GM12878 (cell line): ENCODE measurements around the gene BCL2L12. TPM values are rescaled to one million over a fixed set of nuclear protein-coding genes. Genes with fewer than 3 reads are reported as not detected.

ENCODE experiments used
- ATF2 ChIP-seq: IDR thresholded peaks from 2 replicates; pipeline ENCODE4 v1.6.1; 2012; ENCODE audit warnings: low read length, inconsistent platforms
- BACH1 ChIP-seq: fragments of 450-650 bp; IDR thresholded peaks from 2 replicates; pipeline ENCODE4 v1.6.1; 2017; ENCODE audit warnings: mild to moderate bottlenecking, borderline replicate concordance
- BHLHE40 ChIP-seq, 2 experiments: fragments of 450-650 bp in 1 of 2; IDR thresholded peaks; 2 replicates each; pipeline ENCODE4 v1.6.1; 2011 to 2017; ENCODE audit warnings: low read depth in 2 of 2, borderline replicate concordance in 1 of 2, improper control_type of control experiment in 1 of 2, low read length in 1 of 2, mild to moderate bottlenecking in 1 of 2
- BMI1 ChIP-seq: fragments of 450-650 bp; IDR thresholded peaks from 2 replicates; pipeline ENCODE4 v1.6.1; 2016; ENCODE audit warnings: mild to moderate bottlenecking, moderate library complexity, borderline replicate concordance
- CHD1 ChIP-seq: IDR thresholded peaks from 2 replicates; pipeline ENCODE4 v1.6.1; 2012; ENCODE audit warnings: low read depth, low read length, improper control_type of control experiment
- HDGF ChIP-seq: fragments of 450-650 bp; IDR thresholded peaks from 2 replicates; pipeline ENCODE4 v1.6.1; 2016; ENCODE audit warnings: antibody characterized with exemption
- IKZF2 ChIP-seq, 2 experiments: fragments of 450-650 bp; IDR thresholded peaks; 2 replicates each; pipeline ENCODE4 v1.6.1; 2017; ENCODE audit warnings: mild to moderate bottlenecking in 2 of 2, moderate library complexity in 2 of 2
- MTA2 ChIP-seq: fragments of 450-650 bp; IDR thresholded peaks from 2 replicates; pipeline ENCODE4 v1.6.1; 2016; ENCODE audit warnings: low read depth, mild to moderate bottlenecking, moderate library complexity
- NKRF ChIP-seq: fragments of 450-650 bp; conservative IDR thresholded peaks from 2 replicates; pipeline ENCODE4 v1.6.1; 2017; ENCODE audit warnings: mild to moderate bottlenecking, moderate library complexity
- NR2F1 ChIP-seq: fragments of 450-650 bp; conservative IDR thresholded peaks from 2 replicates; pipeline ENCODE4 v1.6.1; 2017; ENCODE audit warnings: mild to moderate bottlenecking
- NRF1 ChIP-seq: conservative IDR thresholded peaks from 2 replicates; pipeline ENCODE4 v1.6.1; 2011; ENCODE audit warnings: mild to moderate bottlenecking, low read depth, low read length, improper control_type of control experiment
- POLR2A ChIP-seq: IDR thresholded peaks from 2 replicates; pipeline ENCODE4 v1.6.1; 2011; ENCODE audit warnings: low read depth, mild to moderate bottlenecking, low read length
- POLR2AphosphoS5 ChIP-seq: IDR thresholded peaks from 2 replicates; pipeline ENCODE4 v1.6.1; 2011; ENCODE audit warnings: mild to moderate bottlenecking, low read length, inconsistent platforms
- RB1 ChIP-seq: fragments of 450-650 bp; formaldehyde crosslinking; IDR thresholded peaks from 2 replicates; pipeline ENCODE4 v1.6.1; 2017; ENCODE audit warnings: mild to moderate bottlenecking, borderline replicate concordance
- RUNX3 ChIP-seq: IDR thresholded peaks from 2 replicates; pipeline ENCODE4 v1.6.1; 2012; ENCODE audit warnings: low read length, inconsistent platforms
- SP1 ChIP-seq: IDR thresholded peaks from one replicate; pipeline ENCODE4 v1.6.1; 2011; ENCODE audit warnings: low read depth, low read length
- STAT1 ChIP-seq: fragments of 450-650 bp; conservative IDR thresholded peaks from 2 replicates; pipeline ENCODE4 v1.6.1; 2014; ENCODE audit warnings: antibody characterized with exemption, mild to moderate bottlenecking
- TCF7 ChIP-seq: IDR thresholded peaks from 2 replicates; pipeline ENCODE4 v1.6.1; 2014; ENCODE audit warnings: antibody characterized with exemption, borderline replicate concordance
- YY1 ChIP-seq: IDR thresholded peaks from 2 replicates; pipeline ENCODE4 v1.6.1; 2011; ENCODE audit warnings: low read depth, mild to moderate bottlenecking, low read length
- ZNF687 ChIP-seq: fragments of 450-650 bp; IDR thresholded peaks from 2 replicates; pipeline ENCODE4 v1.6.1; 2017; ENCODE audit warnings: mild to moderate bottlenecking, moderate library complexity
- polyA plus RNA-seq, 11 experiments: library from polyadenylated mRNA; depleted of rRNA in 4 of 11; unstranded in 6 of 11; stranded (reverse) in 5 of 11; fragments of >200 nt; fragmentation: Nextera tagmentation in 4 of 11; fragmentation: Illumina TruSeq in 1 of 11; extraction: Ambion mirVana in 4 of 11; extraction: Trizol in 1 of 11; gene quantifications; 1 replicate in 1 of 11; 2 replicates in 10 of 11; pipeline versions ENCODE4 v1.2.1 to v1.2.3, GENCODE V29; 2011 to 2016; ENCODE audit warnings: inconsistent platforms in 2 of 11, missing spikeins in 2 of 11, low read depth in 1 of 11
- total RNA-seq, 4 experiments: library from RNA; depleted of rRNA in 3 of 4; stranded (reverse); fragments of >200 nt in 3 of 4; fragmentation: Illumina TruSeq in 1 of 4; extraction: Trizol in 1 of 4; gene quantifications; 2 replicates each; pipeline versions ENCODE4 v1.2.1 to v1.2.3, GENCODE V29; 2013 to 2021

BCL2L12 gene
- total and polyA plus RNA-seq, 10 of the 15 experiments (the other 5 are each of a cell fraction or from before 2014, with no cell fraction given), result 1.8 to 143 (median 50.4) TPM

GRCh38 chr19:49680421-49681351 is 15.0 kb downstream of the BCL2L12 start (continued):
- TF ChIP-seq ATF2, result no peak
- TF ChIP-seq BMI1, result peak; percentile 82
- peak; percentile 98 for TF ChIP-seq RB1
- TF ChIP-seq NKRF, result 0 out of 2 replicates have a peak, but pooled peaks have one; percentile 14
- TF ChIP-seq MTA2, result no peak
- peak; percentile 75 for TF ChIP-seq NR2F1
- TF ChIP-seq HDGF, result 0 out of 2 replicates have a peak, but pooled peaks have one; percentile 63
- TF ChIP-seq CHD1, result no peak
- peak; percentile 56 for TF ChIP-seq NRF1
- TF ChIP-seq POLR2AphosphoS5, result peak; percentile 48; the same call in 1 of the 2 replicates
- no peak for TF ChIP-seq TCF7
- peak; percentile 53 for TF ChIP-seq POLR2A
- peak; percentile 37 for TF ChIP-seq RUNX3
- TF ChIP-seq ZNF687, result peak; percentile 30; the same call in 1 of the 2 replicates
- TF ChIP-seq SP1, result peak; percentile 41
- TF ChIP-seq BACH1, result peak; percentile 49; the same call in 1 of the 2 replicates
- no peak for TF ChIP-seq IKZF2 (IDR thresholded peaks at IDR 0.05)
- TF ChIP-seq YY1, result peak; percentile 63; the same call in 1 of the 2 replicates
- 0 out of 2 replicates have a peak, but pooled peaks have one; percentile 53 for TF ChIP-seq STAT1
- TF ChIP-seq BHLHE40 (IDR thresholded peaks at IDR 0.05; ENCODE audit: borderline replicate concordance in 1 of 2, low read depth in 2 of 2, low read length in 1 of 2), result peak; percentile 40 to 58; a peak in 3 of 4 replicates
